Osteocyte (in vitro differentiated cells): ENCODE measurements around the gene PRSS38. TPM values are rescaled to one million over a fixed set of nuclear protein-coding genes. Genes with fewer than 3 reads are reported as not detected.

Source experiments
- DNase-seq: peaks from one replicate; pipeline ENCODE4 v3.0.0; 2021; ENCODE audit warnings: mixed read lengths; ENCODE audit not compliant: unreplicated experiment; ENCODE audit errors: extremely low spot score
- H3K27ac Mint-ChIP-seq: one replicate; pipeline ENCODE4 v1.8.0; 2021; ENCODE audit warnings: mild to moderate bottlenecking, mixed read lengths; ENCODE audit not compliant: unreplicated experiment
- H3K27me3 Mint-ChIP-seq: one replicate; pipeline ENCODE4 v1.8.0; 2021; ENCODE audit warnings: mixed read lengths; ENCODE audit not compliant: unreplicated experiment
- H3K36me3 Mint-ChIP-seq: one replicate; pipeline ENCODE4 v1.8.0; 2021; ENCODE audit warnings: mixed read lengths; ENCODE audit not compliant: unreplicated experiment
- H3K4me1 Mint-ChIP-seq: one replicate; pipeline ENCODE4 v1.8.0; 2021; ENCODE audit warnings: mixed read lengths; ENCODE audit not compliant: unreplicated experiment
- H3K4me3 Mint-ChIP-seq: one replicate; pipeline ENCODE4 v1.8.0; 2021; ENCODE audit warnings: mild to moderate bottlenecking, moderate library complexity, mixed read lengths; ENCODE audit not compliant: unreplicated experiment
- H3K9me3 Mint-ChIP-seq: one replicate; pipeline ENCODE4 v1.8.0; 2021; ENCODE audit warnings: mixed read lengths; ENCODE audit not compliant: unreplicated experiment
- CTCF ChIP-seq: fragments of 200-600 bp; sonication (generic); IDR thresholded peaks from 2 replicates; pipeline ENCODE4 v1.5.0; 2021; ENCODE audit warnings: antibody characterized with exemption, mild to moderate bottlenecking, moderate library complexity
- total RNA-seq: library from RNA; stranded (reverse); gene quantifications from 2 replicates; pipeline ENCODE4 v1.2.1, GENCODE V29; 2021

PRSS38 gene
- total RNA-seq, 1 donor from 2014 or later, result not detected

DNA sequence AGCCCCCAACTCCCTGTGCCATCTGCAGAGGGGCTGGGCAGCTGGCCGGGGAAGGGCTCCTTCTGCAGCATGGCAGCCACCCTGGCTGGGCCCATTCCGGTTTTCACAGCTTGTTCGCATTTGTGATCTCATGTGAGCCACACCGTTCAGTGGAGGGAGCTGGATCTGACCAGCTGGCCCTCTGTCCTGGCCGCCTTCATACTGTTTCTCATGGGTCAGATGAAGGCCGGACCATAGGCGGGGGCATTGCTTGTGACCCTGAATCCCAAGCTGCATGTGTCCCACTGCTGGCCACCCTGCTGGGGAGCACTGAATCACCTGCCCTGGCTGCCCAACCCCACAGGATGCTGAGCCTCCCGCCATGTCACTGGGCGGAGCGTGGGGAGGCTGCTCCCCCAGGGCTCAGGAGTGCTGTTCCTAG is 36.4 kb upstream of the PRSS38 start:
- no peaks in the 10 kb centered on the region for H3K9me3 Mint-ChIP-seq
- H3K27ac Mint-ChIP-seq, result no peak overlapping the region
- H3K4me1 Mint-ChIP-seq, result peaks cover 6% of the 10 kb centered on the region
- H3K4me3 Mint-ChIP-seq, result no peak overlapping the region
- no peak for TF ChIP-seq CTCF
- H3K36me3 Mint-ChIP-seq, result peaks cover 18% of the 10 kb centered on the region
- DNase-seq, result peak; percentile 65
- no peaks in the 10 kb centered on the region for H3K27me3 Mint-ChIP-seq

GRCh38 chr1:227779685-227780084 is 35.8 kb upstream of the PRSS38 start:
- Mint-ChIP-seq H3K36me3 (peaks cover 17% of the 10 kb centered on the region), H3K27ac (no peak overlapping the region), H3K9me3 (no peaks in the 10 kb centered on the region), H3K27me3 (no peaks in the 10 kb centered on the region), H3K4me3 (no peak overlapping the region), H3K4me1 (peaks cover 6% of the 10 kb centered on the region)
- TF ChIP-seq CTCF, result no peak
- peak; percentile 79 for DNase-seq

DNA sequence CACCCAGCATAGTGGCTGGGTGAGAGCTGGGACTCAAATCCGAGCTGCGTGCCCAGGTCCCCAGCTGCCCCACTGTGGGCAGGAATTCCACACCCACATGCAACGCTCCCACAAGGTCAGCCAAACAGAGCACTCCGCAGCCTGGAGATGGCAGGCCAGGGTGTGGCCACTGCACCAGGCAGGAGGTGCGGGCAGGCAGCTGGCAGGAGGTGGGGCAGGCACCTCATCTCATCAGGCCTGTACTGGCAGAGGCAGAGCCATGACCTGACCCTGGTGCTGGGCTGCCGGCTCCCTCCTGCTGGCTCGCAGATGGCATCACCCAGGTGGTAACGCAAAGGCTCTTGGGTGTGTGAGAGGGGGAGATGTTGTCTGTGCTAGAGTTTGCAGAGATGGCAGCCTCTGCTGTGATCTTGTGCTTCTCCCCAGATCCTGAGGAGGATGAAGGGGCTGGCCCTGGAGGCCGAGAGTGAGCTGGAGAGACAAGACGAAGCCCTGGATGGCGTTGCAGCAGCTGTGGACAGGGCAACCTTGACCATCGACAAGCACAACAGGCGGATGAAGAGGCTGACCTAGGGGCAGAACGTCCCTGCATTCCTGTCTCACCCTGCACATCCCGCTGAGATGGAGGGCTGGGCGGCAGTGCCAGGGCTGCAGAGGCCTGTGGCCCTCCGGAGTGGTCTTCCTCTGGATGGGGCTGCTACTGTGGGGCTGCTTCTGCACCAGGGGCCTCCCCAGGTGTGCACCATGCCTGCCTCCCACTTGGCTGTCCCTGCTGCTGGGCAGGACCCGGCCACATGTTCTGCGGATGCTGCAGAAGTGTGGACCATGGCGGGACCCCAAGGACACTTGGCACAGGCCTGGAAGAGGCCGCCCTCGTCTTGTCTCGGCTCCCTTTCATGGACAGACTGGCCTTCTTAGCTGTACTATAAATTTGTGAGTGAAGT is 35.1 kb upstream of the PRSS38 start:
- H3K4me3 Mint-ChIP-seq, result no peak overlapping the region
- H3K27me3 Mint-ChIP-seq, result no peaks in the 10 kb centered on the region
- peaks cover 6% of the 10 kb centered on the region for H3K4me1 Mint-ChIP-seq
- no peak for TF ChIP-seq CTCF
- H3K27ac Mint-ChIP-seq, result no peak overlapping the region
- peak; percentile 76 for DNase-seq
- no peaks in the 10 kb centered on the region for H3K9me3 Mint-ChIP-seq
- peaks cover 17% of the 10 kb centered on the region for H3K36me3 Mint-ChIP-seq

DNA sequence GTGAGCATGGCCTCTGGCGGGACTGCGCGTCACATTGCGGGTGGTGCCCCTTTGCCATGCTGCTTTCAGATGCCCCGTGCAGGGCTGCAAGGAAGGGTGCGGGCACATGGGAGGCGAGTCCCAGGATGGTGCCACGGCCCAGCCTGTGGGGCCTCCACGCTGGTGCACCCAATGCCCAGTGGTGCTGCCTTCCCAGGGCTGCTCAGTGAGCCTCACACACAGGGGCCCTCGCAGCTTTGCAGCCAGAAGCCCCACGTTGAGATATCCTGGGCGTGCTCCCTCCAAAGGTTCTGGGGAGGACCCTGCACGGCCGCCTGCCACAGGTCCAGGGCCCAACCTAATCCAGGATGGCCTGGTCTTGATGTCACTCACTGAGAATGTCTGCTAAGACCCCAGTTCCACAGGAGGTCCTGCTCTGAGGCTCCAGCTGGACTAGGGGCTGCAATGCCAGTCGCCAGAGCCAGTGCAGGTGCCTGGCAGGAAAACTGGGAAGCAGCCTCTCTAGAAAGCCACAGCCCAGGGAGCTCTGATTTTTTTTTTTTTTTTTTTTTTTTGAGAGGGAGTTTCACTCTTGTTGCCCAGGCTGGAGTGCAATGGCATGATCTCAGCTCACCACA is 34.1 kb upstream of the PRSS38 start:
- Mint-ChIP-seq H3K36me3 (peaks cover 17% of the 10 kb centered on the region), H3K4me3 (no peak overlapping the region), H3K9me3 (no peaks in the 10 kb centered on the region), H3K27me3 (peaks cover 3% of the 10 kb centered on the region), H3K27ac (no peak overlapping the region), H3K4me1 (peaks cover 6% of the 10 kb centered on the region)
- peak; percentile 80 for DNase-seq
- no peak for TF ChIP-seq CTCF

GRCh38 chr1:227782226-227782625 is 33.2 kb upstream of the PRSS38 start:
- Mint-ChIP-seq H3K27me3 (peaks cover 3% of the 10 kb centered on the region), H3K4me3 (no peak overlapping the region), H3K27ac (no peak overlapping the region), H3K9me3 (no peaks in the 10 kb centered on the region), H3K36me3 (peaks cover 12% of the 10 kb centered on the region), H3K4me1 (peaks cover 7% of the 10 kb centered on the region)
- no peak for TF ChIP-seq CTCF
- DNase-seq, result peak; percentile 65
